Psoas muscle (tissue), 8 donors: ENCODE data around the gene DNAAF1. TPM values are rescaled to one million over a fixed set of nuclear protein-coding genes. Genes with fewer than 3 reads are reported as not detected.
A peak's percentile ranks its signal among the peaks of the same experiment; 100 is the strongest.

Experiments
- ATAC-seq, 4 donors: fragments of 200-7000 bp; cut with Tn5 transposase; one replicate each; pipeline ENCODE4 v1.9.1; 2020; ENCODE audit warnings: moderate library complexity in 3 of 4, mild to moderate bottlenecking in 2 of 4
- DNase-seq, 2 donors: peaks; one replicate each; pipeline ENCODE4 v3.0.0-alpha.2; 2020
- H3K27ac ChIP-seq: fragments of 200-600 bp; one replicate; pipeline ENCODE4 v1.8.0; 2022
- H3K27me3 ChIP-seq, 3 donors: fragments of 200-600 bp in 1 of 3; one replicate each; pipeline versions ENCODE4 v1.6.1 to v1.8.0; 2013 to 2022; ENCODE audit warnings: low read length in 2 of 3, mild to moderate bottlenecking in 2 of 3, moderate library complexity in 1 of 3; ENCODE audit not compliant: insufficient read depth in 3 of 3
- H3K36me3 ChIP-seq, 2 donors: fragments of 200-600 bp in 1 of 2; one replicate each; pipeline versions ENCODE4 v1.6.1 to v1.8.0; 2013 to 2022; ENCODE audit warnings: low read depth in 1 of 2, mild to moderate bottlenecking in 1 of 2, moderate library complexity in 1 of 2; ENCODE audit not compliant: insufficient read depth in 1 of 2
- H3K4me1 ChIP-seq: fragments of 200-600 bp; one replicate; pipeline ENCODE4 v1.8.0; 2022
- H3K4me3 ChIP-seq: fragments of 200-600 bp; one replicate; pipeline ENCODE4 v1.8.0; 2022; ENCODE audit warnings: mild to moderate bottlenecking
- H3K9me3 ChIP-seq: fragments of 200-600 bp; one replicate; pipeline ENCODE4 v1.8.0; 2022
- WGBS, 3 donors: extraction: QIAGEN DNeasy Blood & Tissue Kit; methylation state at CpG; one replicate each; pipeline versions ENCODE4 v1.1.6 to v1.1.7; 2013; 5-methylcytosine and 5-hydroxymethylcytosine counted together
- intact Hi-C, 2 donors: fragments of 100-400 bp; cut with DNase I; formaldehyde crosslinking; loops; one replicate each; pipeline versions ENCODE4 v1.11.0 to v1.14.2; 2022
- polyA plus RNA-seq, 3 donors: library from polyadenylated mRNA; stranded (reverse); fragments of 200-250 nt; gene quantifications; one replicate each; pipeline ENCODE4 v1.2.3, GENCODE V29; 2013
- total RNA-seq, 4 donors: library from RNA; stranded (reverse); fragmentation: NEBNext Ultra II Directional in 2 of 4; extraction: Animal tissue kit (Norgen Biotek cat#: 25700) in 2 of 4; gene quantifications; one replicate each; pipeline versions ENCODE4 v1.2.1 to v1.2.4, GENCODE V29; 2021 to 2023
- TF ChIP-seq, protein P1 (sequence below): fragments of 200-600 bp; IDR thresholded peaks from one replicate; pipeline ENCODE4 v1.8.0; 2022; ENCODE audit warnings: antibody characterized with exemption
- donor health status: healthy with polysubstance abuse.
- donor health status: DM: no; HTN: no; CAD: no; lungs with moderate emphysema.
- donor health status: Bipolar disorder and iron deficiency.
- donor health status: healthy.
- donor health status: DM: yes; HTN: yes; CAD: no.
- donor health status: DM: no; HTN: no; CAD: no.
- donor health status: DM: no; HTN: no; CAD: no.
- donor health status: DM: yes; HTN: yes; CAD: no.

The DNAAF1 gene
- total and polyA plus RNA-seq, 7 donors = 0.17 to 0.44 (median 0.17) TPM; not detected in 4

DNA sequence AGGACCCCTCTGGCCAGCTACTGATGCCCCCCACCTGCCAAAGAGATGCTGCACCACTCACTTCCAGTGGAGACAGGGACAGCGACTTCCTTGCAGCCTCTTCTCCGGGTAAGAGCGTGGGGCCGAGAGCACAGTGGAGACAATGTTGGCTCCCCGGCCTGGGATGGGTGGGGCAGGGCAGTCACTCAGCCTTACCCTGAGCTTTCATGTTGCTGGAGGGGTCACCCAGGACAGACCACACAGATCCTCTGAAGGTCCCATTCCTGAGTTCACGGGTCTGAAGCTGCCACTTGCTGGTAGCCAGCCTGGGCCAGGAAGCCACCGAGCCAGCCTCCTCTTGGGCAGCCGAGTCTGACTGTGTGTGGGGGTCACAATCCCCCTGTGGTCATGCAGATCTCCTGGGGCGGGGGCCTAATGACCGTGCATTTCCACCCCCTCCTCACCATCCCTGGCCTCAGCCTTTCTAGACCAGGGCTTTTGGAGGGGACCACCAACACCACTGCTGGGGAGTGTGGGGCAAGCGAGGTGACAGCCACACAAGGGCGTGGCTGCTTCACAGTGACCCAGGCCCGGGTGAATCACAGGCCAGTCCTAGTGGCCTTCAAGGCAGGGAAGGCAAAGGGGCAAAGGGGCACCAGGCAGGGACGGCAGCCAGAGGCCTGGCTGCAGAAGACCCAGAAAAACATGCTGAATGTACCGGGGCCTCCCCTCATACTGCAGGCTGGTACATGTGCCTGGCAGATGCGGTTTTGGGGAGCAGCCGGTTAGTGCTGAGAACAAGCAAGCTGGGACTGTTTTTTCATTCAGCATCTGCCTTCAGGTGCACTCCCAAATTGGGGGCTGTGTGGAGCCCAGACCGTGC, 31.3 kb downstream of the DNAAF1 start:
- WGBS, 3 donors = 56 to 60% (median 60%) methylated on average over 18 of the region's 18 CpGs
- intact Hi-C loops = loop anchor here (5.0 to 10.0 kb wide), 2 partner anchors 89 to 308 kb away; no protein-coding TSS in a partner anchor
- Histone ChIP-seq H3K27ac (peak overlapping the region; percentile 23), H3K27me3 (no peaks in the 10 kb centered on the region), H3K9me3 (no peaks in the 10 kb centered on the region), H3K4me1 (peaks cover 10% of the 10 kb centered on the region), H3K36me3 (peaks cover 6 to 30% of the 10 kb centered on the region in 2 donors), H3K4me3 (no peak overlapping the region)
- ATAC-seq (peak in 2 of 4 donors; percentile 12 to 27), DNase-seq (no peak)
- TF ChIP-seq, protein P1, sequence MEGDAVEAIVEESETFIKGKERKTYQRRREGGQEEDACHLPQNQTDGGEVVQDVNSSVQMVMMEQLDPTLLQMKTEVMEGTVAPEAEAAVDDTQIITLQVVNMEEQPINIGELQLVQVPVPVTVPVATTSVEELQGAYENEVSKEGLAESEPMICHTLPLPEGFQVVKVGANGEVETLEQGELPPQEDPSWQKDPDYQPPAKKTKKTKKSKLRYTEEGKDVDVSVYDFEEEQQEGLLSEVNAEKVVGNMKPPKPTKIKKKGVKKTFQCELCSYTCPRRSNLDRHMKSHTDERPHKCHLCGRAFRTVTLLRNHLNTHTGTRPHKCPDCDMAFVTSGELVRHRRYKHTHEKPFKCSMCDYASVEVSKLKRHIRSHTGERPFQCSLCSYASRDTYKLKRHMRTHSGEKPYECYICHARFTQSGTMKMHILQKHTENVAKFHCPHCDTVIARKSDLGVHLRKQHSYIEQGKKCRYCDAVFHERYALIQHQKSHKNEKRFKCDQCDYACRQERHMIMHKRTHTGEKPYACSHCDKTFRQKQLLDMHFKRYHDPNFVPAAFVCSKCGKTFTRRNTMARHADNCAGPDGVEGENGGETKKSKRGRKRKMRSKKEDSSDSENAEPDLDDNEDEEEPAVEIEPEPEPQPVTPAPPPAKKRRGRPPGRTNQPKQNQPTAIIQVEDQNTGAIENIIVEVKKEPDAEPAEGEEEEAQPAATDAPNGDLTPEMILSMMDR = no peak

DNA sequence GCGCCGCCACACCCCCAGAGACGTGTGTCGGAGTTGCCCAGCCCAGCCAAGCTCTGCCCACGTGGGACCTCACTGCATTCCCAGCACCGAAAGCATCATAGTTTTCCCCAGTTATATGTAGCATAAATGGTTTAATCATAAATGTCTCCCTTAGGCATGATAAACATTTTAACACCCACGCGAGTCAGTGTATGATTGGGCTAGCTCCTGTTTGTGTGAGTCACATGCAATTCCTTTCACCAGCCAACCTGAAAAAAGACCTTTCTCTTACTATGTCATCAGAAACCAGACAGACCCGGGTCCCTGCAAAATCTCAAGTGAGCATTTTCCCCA, 32.6 kb downstream of the DNAAF1 start:
- ATAC-seq = no peak
- DNase-seq = no peak

DNA sequence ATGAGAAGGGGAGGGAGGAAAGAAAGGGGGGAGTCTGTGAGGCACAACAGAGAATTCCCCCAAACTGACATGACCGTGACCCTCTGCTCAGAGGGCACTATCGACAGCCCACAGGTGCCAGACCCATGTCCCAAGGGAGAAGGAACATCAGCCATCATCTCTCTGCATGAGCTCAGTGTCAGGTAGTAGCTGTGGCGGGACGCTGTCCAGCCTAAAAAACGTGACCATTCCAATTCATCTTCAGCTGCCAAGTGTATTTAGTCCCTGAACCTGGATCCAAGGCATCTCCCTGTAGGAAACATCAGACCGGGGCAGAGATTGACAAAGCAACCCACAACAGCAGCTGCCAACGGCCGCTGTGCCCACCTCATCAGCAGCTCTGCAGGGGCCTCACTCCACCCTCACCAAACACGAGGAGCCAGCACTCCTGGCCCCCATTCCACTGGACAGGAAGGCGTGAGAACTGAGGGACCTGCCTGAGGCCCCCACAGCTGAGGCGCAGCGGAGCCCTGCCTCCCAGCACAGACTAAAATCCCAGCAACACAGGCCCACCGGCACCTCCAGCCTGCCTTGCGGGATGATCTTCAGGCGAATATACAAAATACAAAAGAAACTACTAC, 33.1 kb downstream of the DNAAF1 start:
- Histone ChIP-seq H3K36me3 (peaks cover 6 to 49% of the 10 kb centered on the region in 2 donors), H3K27me3 (no peaks in the 10 kb centered on the region), H3K4me1 (peaks cover 10% of the 10 kb centered on the region), H3K4me3 (no peak overlapping the region), H3K9me3 (no peaks in the 10 kb centered on the region), H3K27ac (no peak overlapping the region)
- intact Hi-C loops = loop anchor here (2.0 to 10.0 kb wide), 3 partner anchors 33 to 307 kb away; partner anchors contain the start of genes DNAAF1 (in 1 of the 2) and HSDL1 (in 1 of the 2)
- ATAC-seq = peak in 2 of 4 donors; percentile 20 to 41
- TF ChIP-seq, protein P1 = no peak
- DNase-seq = no peak
- WGBS, 3 donors = 64 to 80% (median 74%) methylated on average over 15 of the region's 15 CpGs

More for the DNA sequence above, 32.6 kb downstream of the DNAAF1 start:
- H3K36me3 ChIP-seq = peaks cover 6 to 43% of the 10 kb centered on the region in 2 donors
- H3K4me1 ChIP-seq = peaks cover 10% of the 10 kb centered on the region
- intact Hi-C loops = loop anchor here (2.0 to 10.0 kb wide), 3 partner anchors 33 to 307 kb away; partner anchors contain the start of genes DNAAF1 (in 1 of the 2) and HSDL1 (in 1 of the 2)
- no peak overlapping the region for H3K27ac ChIP-seq
- H3K9me3 ChIP-seq = no peaks in the 10 kb centered on the region
- no peaks in the 10 kb centered on the region for H3K27me3 ChIP-seq
- no peak overlapping the region for H3K4me3 ChIP-seq
- TF ChIP-seq, protein P1 = no peak
- 66 to 79% (median 77%) methylated on average over 9 of the region's 9 CpGs for WGBS, 3 donors

DNA sequence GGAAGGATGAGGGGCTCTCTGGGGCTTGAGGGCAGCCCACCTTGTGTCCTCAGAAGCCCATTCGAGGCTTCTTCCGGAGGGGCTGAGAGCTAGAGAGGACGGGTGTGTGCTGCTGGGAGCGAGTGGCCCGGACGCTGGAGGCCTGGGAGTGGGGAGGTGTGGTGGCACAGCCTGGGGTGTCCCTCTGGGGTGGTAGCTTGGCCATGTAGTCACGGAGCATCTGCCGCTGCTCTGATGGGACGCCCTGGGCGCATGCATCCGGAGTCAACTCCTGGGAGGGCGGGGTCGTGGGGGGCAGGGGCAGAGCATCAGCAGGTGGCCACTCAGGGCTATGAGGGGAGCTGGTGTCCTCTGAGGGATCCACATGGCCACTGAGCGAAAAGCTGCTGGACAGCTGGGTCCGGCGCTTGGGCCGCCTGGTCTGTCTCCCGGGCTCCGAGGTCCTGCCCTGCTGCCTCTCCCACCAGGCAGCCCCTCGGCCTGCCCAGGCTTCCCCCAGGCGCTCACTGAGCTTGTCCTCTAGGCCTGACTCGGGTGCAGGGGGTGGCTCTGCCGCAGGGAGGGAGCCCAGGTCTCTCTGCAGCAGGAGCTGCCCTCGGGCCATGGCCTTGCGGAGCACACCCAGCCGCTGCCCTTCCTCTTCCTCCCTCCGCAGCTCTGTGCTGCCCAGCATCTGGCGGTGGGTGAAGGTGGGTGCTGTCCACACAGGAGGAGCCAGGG, 33.9 kb downstream of the DNAAF1 start:
- Histone ChIP-seq H3K27ac (no peak overlapping the region), H3K9me3 (no peaks in the 10 kb centered on the region), H3K4me1 (peaks cover 10% of the 10 kb centered on the region), H3K27me3 (no peaks in the 10 kb centered on the region), H3K36me3 (peaks cover 6 to 55% of the 10 kb centered on the region in 2 donors), H3K4me3 (no peak overlapping the region)
- TF ChIP-seq, protein P1 = no peak
- WGBS, 3 donors = 87 to 92% (median 90%) methylated on average over 21 to 28 of the region's 28 CpGs
- ATAC-seq (no peak), DNase-seq (no peak)
- intact Hi-C loops = loop anchor here (2.0 to 10.0 kb wide), 3 partner anchors 34 to 306 kb away; partner anchors contain the start of genes DNAAF1 (in 1 of the 2) and HSDL1 (in 1 of the 2)
